HG02623 (cell line): ENCODE results near the gene SYNPR.

Experiments
- ATAC-seq: cut with Tn5 transposase; IDR thresholded peaks from one replicate; pipeline ENCODE4 v1.9.1; 2021; ENCODE audit warnings: moderate library complexity; ENCODE audit not compliant: unreplicated experiment

Gene SYNPR

GRCh38 chr3:63303238-63303637 lies 25.1 kb downstream of the SYNPR start:
- no peak for ATAC-seq

DNA sequence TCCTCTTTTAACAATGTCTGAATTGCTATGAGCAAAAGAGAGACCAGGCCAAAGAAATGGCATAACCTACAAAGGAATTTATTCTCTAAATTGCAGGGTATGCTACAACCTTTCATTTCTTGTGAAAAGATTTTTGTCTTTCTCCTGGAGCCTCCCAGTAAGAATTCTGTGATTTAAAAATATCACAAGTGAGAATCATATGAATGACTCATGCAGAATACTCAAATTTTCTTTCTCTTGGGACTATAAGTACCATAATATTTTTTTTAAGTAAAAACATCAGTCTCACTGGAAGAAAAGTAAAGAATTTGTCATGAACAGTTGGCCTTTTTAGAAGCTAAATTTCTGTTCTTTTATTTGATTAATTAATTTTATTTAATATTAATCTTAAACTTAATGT lies 26.3 kb downstream of the SYNPR start:
- ATAC-seq = no peak

- no peak for ATAC-seq
These were observed 30.0 kb downstream of the SYNPR start for GRCh38 chr3:63308072-63308471.

DNA sequence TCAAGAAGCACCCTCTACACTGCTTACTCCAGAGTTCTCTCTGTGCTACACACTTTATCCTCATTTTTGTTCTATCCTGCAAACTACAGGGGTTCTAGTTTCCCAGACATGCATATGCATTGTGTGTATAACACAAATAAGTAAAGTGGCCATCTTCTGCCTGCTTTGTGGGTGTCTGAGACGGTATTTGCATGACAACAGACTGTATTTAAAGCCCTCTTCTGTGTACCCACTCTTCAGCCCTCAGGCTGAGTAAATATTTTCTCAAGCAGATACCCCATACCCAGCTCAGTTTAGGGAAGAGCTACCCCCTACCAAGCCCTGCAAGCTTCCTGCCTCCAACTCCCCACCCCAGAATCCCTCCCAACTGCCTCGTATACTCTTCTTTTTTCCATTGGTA lies 31.7 kb downstream of the SYNPR start:
- ATAC-seq = no peak

DNA sequence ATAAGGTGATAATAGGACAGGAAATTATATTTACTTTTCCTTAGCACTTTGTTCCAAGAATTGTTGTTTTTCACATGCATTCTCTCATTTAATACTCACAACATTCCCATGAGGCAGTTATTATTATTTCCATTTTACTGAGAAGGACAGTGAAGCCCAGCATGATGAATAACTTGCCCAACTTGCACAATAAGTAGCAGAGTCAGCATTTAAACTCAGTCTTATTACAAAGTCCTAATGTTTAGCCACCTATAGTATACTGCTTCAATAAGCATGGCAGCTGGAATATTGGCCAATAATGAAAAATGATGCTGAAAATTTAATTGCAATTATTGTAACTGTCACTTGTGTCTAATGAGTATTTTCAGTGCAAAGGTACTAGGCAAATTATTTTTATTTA lies 45.7 kb downstream of the SYNPR start:
- no peak for ATAC-seq

- no peak for ATAC-seq
These were observed 46.5 kb downstream of the SYNPR start for GRCh38 chr3:63324621-63325020.

DNA sequence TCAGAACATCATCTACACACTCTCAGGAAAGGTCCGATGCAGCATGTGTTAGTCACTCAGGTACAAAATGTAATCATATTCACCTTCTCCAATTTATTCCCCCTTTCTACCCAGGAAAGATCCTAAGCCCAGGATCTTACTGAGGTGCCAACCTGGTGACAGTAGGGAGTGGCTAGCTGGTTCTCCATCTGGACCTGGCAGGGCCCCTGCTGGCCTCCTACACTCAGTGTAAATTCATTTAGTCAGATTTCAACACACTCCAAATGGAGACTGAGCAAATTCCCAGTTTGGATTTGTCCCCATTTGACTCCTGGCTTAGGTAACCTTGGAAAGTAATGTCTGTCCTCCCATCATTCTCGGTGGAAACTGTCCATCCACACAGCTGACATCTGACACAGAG lies 47.3 kb downstream of the SYNPR start:
- no peak for ATAC-seq

DNA sequence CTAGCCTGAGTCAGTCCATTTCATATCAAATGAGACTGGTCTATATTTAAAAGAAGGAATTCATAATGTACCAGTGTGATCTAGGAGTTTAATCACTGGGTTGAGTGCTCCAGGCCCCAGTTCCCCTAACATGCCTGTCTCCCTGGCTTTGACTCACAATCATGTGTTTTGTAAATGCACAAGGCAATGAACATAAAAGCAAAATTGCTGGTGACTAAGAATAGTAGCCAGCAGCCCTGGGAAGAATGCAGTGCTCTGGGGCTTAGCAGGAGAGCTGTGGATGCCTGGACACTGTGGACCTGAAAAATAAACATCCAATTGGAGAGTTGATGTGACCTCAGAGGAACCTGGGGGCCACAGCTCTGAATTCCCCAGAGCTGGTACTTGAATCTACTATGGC lies 50.3 kb downstream of the SYNPR start:
- ATAC-seq = no peak

- ATAC-seq = no peak
These were observed 53.4 kb downstream of the SYNPR start for GRCh38 chr3:63331520-63331919.

- no peak for ATAC-seq
These were observed 55.7 kb downstream of the SYNPR start for GRCh38 chr3:63333815-63334214.

DNA sequence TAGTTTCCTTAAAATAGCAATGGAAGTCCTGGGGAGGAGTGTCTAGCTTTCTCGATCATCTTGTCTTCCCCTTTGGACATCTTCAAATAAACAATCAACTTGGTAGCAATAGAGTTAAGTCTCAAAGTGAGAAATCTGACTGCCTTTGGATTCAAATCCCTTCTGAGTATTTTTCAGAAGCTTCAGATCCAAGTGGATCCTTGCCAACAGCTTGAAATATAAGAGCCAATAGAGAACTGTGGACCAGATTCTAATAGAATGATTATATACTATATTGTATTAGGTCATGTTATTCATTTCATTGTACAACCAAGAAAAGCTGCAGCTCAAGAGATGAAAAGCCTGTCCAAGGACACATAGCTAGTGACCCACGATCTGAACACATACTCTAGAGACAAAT lies 60.2 kb downstream of the SYNPR start:
- ATAC-seq = no peak

DNA sequence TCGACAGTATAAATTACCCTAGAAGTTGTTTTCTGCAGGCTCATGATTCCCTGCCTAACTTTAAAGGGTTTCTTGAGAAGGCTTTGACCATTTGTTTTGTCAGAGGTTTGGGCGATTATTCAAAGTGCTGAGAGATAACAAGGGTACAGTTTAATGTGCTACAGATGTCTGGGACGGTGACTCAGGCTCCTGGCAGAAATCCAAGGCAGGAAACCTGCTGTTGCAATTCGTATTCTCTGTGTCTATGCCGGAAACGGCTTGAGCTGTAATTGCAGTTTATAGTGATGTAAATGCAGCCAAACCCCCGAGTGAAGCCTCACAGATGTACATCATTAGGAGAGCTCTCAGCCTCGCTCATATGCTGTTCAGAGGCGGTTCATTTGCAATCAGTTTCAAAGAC lies 65.6 kb downstream of the SYNPR start:
- no peak for ATAC-seq

- ATAC-seq = no peak
These were observed 66.6 kb downstream of the SYNPR start for GRCh38 chr3:63344661-63345060.

- peak; percentile 63 for ATAC-seq
These were observed 71.8 kb downstream of the SYNPR start for GRCh38 chr3:63349583-63350573.

DNA sequence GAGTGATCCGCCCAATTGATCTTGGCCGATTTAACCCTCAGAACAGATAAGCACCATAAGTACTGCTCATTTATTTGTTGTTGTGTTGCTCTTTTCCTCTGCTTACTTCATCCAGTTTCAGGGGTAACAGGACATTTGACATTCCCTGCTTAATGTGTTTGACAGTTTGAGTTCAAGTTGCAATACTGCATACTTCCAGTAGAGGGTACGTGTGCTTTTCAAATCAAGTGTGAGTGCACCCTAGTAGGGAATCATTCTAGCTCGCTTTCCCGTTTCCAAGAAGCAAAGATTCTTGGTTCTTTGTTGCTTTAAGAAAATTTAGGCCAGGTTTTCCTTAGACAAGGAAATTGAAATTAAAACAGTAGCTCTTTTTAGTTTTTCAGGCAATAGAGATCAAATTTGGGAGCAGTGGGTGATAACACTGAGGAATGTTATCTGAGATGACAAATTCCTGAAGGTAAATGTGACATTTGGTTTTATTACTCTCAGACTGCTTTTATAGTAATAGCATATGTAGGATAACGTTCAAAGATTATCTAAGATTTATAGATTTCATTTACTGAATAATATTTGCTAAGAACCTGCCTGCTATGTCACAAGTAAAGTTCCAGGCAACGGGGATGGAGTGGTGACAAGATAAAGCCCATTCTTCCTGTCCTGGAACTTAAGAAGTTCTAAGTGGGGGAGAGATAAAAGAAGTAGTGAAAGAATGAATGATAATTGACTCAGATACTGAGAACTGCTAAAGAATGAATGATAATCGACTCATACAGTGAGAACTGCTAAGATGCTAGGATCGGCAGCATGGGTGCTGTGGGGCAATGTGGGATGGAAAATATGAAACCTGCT lies 73.3 kb downstream of the SYNPR start:
- peak; percentile 64 for ATAC-seq

DNA sequence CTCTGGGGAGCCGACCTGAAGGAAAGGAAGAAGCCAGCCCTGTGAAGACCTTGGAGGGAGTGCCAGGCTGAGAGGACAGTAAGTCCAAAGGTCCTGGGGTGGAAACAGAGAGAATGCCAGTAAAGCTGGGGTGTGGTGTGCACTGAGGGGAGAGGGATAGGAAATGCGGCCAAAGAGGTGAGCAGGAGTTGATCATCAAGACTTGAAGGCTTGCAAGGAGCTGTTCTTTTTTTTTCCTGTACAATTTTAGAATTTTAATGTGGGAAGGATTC lies 73.8 kb downstream of the SYNPR start:
- no peak for ATAC-seq

DNA sequence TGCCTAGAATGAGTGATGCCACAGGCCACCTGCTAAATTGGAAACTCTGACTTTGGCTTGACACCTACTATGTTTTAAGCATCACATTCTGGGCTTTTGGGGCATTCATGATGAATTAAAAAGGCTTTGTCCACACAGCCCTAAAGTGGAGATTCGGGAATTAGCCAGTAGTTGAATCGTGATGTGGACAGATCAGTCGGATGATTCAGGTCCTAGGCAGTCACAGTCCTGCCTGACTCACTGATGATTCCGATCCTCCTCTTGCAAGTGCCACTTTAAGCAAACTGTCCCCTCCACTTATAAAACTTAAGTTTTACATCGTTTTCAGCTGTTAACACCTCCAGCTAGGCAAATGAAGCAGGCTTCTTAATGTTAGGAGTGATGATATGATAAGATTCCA lies 75.3 kb downstream of the SYNPR start:
- ATAC-seq = no peak

- ATAC-seq = no peak
These were observed 76.1 kb downstream of the SYNPR start for GRCh38 chr3:63354160-63354559.

- ATAC-seq = no peak
These were observed 77.7 kb downstream of the SYNPR start for GRCh38 chr3:63355809-63356208.

- ATAC-seq = no peak
These were observed 86.4 kb downstream of the SYNPR start for GRCh38 chr3:63364495-63364894.

GRCh38 chr3:63364910-63365309 lies 86.8 kb downstream of the SYNPR start:
- ATAC-seq = no peak

DNA sequence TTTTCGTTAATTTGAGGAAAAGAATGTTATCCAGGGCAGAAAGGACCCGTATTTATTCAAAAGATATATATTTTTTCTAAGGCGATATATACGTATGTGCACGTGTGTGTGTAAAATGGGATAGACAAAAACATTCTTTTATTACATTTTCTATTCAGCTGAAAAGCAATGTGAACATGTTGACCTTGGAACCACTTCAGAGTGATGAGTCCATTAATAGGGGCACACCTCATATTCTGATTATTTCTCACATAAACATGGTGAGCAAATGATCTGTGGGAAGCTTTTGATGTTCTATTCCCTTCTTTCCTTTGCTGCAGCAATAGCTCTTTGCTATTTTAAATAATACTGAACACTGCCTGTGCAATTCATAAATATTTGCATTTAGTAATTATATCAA lies 87.6 kb downstream of the SYNPR start:
- no peak for ATAC-seq
